Measurements from ENCODE around the gene CALCOCO1. TPM values are rescaled to one million over a fixed set of nuclear protein-coding genes. Genes with fewer than 3 reads are reported as not detected.
A peak's percentile ranks its signal among the peaks of the same experiment; 100 is the strongest.

The CALCOCO1 gene
- total and polyA plus RNA-seq, 9 of the 15 experiments (the other 6 are each of a cell fraction or from before 2014, with no cell fraction given), result 1.9 to 31.8 (median 11.0) TPM

- POLR2A ChIA-PET, result interaction anchor here (0.9 to 2.8 kb wide), 11 partner anchors 8 to 132 kb away, joined by 3 to 15 read pairs (median 5); no protein-coding TSS in a partner anchor
- peaks cover 47% of the 10 kb centered on the region for H3K36me3 ChIP-seq (ENCODE audit: control insufficient read depth, insufficient read depth, low read length)
- H3K27ac ChIP-seq (ENCODE audit: extremely low read depth, low read depth, low read length), result peak overlapping the region; percentile 95
- ATAC-seq (peak; percentile 2; the same call in 1 of the 3 replicates), DNase-seq (ENCODE audit: extremely low read depth in 1 of 4, low spot score in 3 of 4) (peak in 1 of 4 experiments; percentile 25), FAIRE-seq (peak; percentile 44)
- H3K79me2 ChIP-seq (ENCODE audit: control insufficient read depth, insufficient read depth, low read length), result peaks cover 50% of the 10 kb centered on the region
- H2AFZ ChIP-seq (ENCODE audit: low read depth, low read length), result peak overlapping the region; percentile 94
- H3K27me3 ChIP-seq (ENCODE audit: control insufficient read depth in 2 of 2, insufficient read depth in 2 of 2, low read length in 2 of 2), result peaks cover 0 to 4% of the 10 kb centered on the region in 2 experiments; a peak in 2 of 5 replicates
- in situ Hi-C loops (cut with MboI), result loop anchor here (5.0 kb wide), 1 partner anchor 133 kb away; no protein-coding TSS in a partner anchor
- peaks cover 8 to 14% of the 10 kb centered on the region in 2 experiments; a peak in 3 of 5 replicates for H3K4me1 ChIP-seq (replicated peaks in 1 of 2; ENCODE audit: control insufficient read depth in 2 of 2, insufficient read depth in 2 of 2, low read length in 2 of 2)
- peak overlapping the region; percentile 96 for H3K4me2 ChIP-seq (ENCODE audit: insufficient read depth, low read length)
- CTCF ChIA-PET (ENCODE audit: low intra/inter-chr PET ratio), result interaction anchor here (0.6 to 4.4 kb wide), 5 partner anchors 72 to 353 kb away, joined by 3 to 59 read pairs (median 8); no protein-coding TSS in a partner anchor
- peak overlapping the region; percentile 97 to 98 for H3K9ac ChIP-seq (ENCODE audit: insufficient read depth in 1 of 2, low read depth in 2 of 2, low read length in 2 of 2)
- no peaks in the 10 kb centered on the region for H3K9me3 ChIP-seq (replicated peaks; ENCODE audit: control insufficient read depth, insufficient read depth, low read depth, low read length)
- WGBS (ENCODE audit: insufficient coverage, low coverage, missing lambda C conversion rate), result 2% methylated on average over 8 of the region's 8 CpGs
- H3K4me3 ChIP-seq, result peak overlapping the region; percentile 64
- BruUV-seq (replicated peaks), result TSS peak; percentile 65
- intact Hi-C loops (cut with micrococcal nuclease), result no loop called here
- H3K9me1 ChIP-seq (ENCODE audit: control insufficient read depth, insufficient read depth, low read length), result no peaks in the 10 kb centered on the region
- H4K20me1 ChIP-seq (replicated peaks; ENCODE audit: control insufficient read depth, insufficient read depth, low read length), result no peaks in the 10 kb centered on the region
- peak; percentile 48; the same call in 1 of the 2 replicates for TF ChIP-seq NR1H2 (CRISPR knock-in tag; IDR thresholded peaks at IDR 0.05)
- no peak for TF ChIP-seq CHAMP1 (IDR thresholded peaks at IDR 0.05)
- no peak for TF ChIP-seq ZNF174 (CRISPR knock-in tag; IDR thresholded peaks at IDR 0.05)
- 0 out of 4 replicates have a peak, but pooled peaks of 1 of the 2 experiments have one; percentile 3 for TF ChIP-seq ARNT (IDR thresholded peaks at IDR 0.05)
- TF ChIP-seq ZMIZ1 (IDR thresholded peaks at IDR 0.05; ENCODE audit: low read depth in 2 of 2, low read length in 2 of 2), result 0 out of 4 replicates have a peak, but pooled peaks of 1 of the 2 experiments have one; percentile 3
- TF ChIP-seq ZNF511 (CRISPR knock-in tag; IDR thresholded peaks at IDR 0.05), result no peak
- TF ChIP-seq THRAP3 (IDR thresholded peaks at IDR 0.05; ENCODE audit: borderline replicate concordance), result peak; percentile 62; the same call in 1 of the 2 replicates
- peak; percentile 5; the same call in 1 of the 2 replicates for TF ChIP-seq ZNF175 (CRISPR knock-in tag; IDR thresholded peaks at IDR 0.05; ENCODE audit: low read depth)
- no peak for TF ChIP-seq PHB2 (IDR thresholded peaks at IDR 0.05; ENCODE audit: low read depth)
- TF ChIP-seq ELF2 (CRISPR knock-in tag; IDR thresholded peaks at IDR 0.05), result peak; percentile 37; the same call in 1 of the 2 replicates
- TF ChIP-seq RFX1 (IDR thresholded peaks at IDR 0.05), result 0 out of 2 replicates have a peak, but pooled peaks have one; percentile 5
- no peak for TF ChIP-seq RNF2 (IDR thresholded peaks at IDR 0.05)
Observed at GRCh38 chr12:53674977-53675700, 52.1 kb downstream of the CALCOCO1 start.
